ENCODE results near the gene MARVELD1. TPM values are rescaled to one million over a fixed set of nuclear protein-coding genes. Genes with fewer than 3 reads are reported as not detected.
"Not testable (repeated sequence)": the region's sequence is repeated elsewhere in the genome, so short reads cannot be mapped to it uniquely, and the experiment has no call there.

Gene MARVELD1
- polyA plus RNA-seq, 3 donors: 4.5 to 29.9 (median 8.7) TPM

- 36 to 49% (median 48%) methylated on average over 14 of the region's 14 CpGs for WGBS, 3 donors
Observed at GRCh38 chr10:97687785-97688781, 25.4 kb upstream of the MARVELD1 start.

GRCh38 chr10:97689559-97690020 lies 23.9 kb upstream of the MARVELD1 start:
- 64 to 96% (median 65%) methylated on average over 5 of the region's 5 CpGs for WGBS, 3 donors
- no peak overlapping the region for H3K27ac ChIP-seq (ENCODE audit: low read depth, low read length)

More at GRCh38 chr10:97687785-97688781, 25.4 kb upstream of the MARVELD1 start:
- no peak overlapping the region for H3K27ac ChIP-seq (ENCODE audit: low read depth, low read length)

- H3K27ac ChIP-seq (ENCODE audit: low read depth, low read length): no peak overlapping the region
- WGBS, 3 donors: 91 to 95% (median 94%) methylated on average over 3 of the region's 3 CpGs
Observed at GRCh38 chr10:97690133-97690532, 23.4 kb upstream of the MARVELD1 start.

- 79 to 87% (median 81%) methylated on average over 11 of the region's 11 CpGs for WGBS, 3 donors
- not testable (repeated sequence) for H3K27ac ChIP-seq (ENCODE audit: low read depth, low read length)
Observed at GRCh38 chr10:97698072-97698655, 15.4 kb upstream of the MARVELD1 start.

- H3K27ac ChIP-seq (ENCODE audit: low read depth, low read length): no peak overlapping the region
- 42 to 49% (median 46%) methylated on average over 12 of the region's 12 CpGs for WGBS, 3 donors
Observed at GRCh38 chr10:97701438-97702069, 12.0 kb upstream of the MARVELD1 start.

GRCh38 chr10:97703398-97704067 lies 10.0 kb upstream of the MARVELD1 start:
- no peak overlapping the region for H3K27ac ChIP-seq (ENCODE audit: low read depth, low read length)
- 85 to 94% (median 88%) methylated on average over 7 of the region's 7 CpGs for WGBS, 3 donors

GRCh38 chr10:97704341-97704740 lies 9.2 kb upstream of the MARVELD1 start:
- H3K27ac ChIP-seq (ENCODE audit: low read depth, low read length): no peak overlapping the region
- 75 to 81% (median 78%) methylated on average over 1 of the region's 1 CpG for WGBS, 3 donors

- 89 to 92% (median 90%) methylated on average over 3 of the region's 3 CpGs for WGBS, 3 donors
- no peak overlapping the region for H3K27ac ChIP-seq (ENCODE audit: low read depth, low read length)
Observed at GRCh38 chr10:97705006-97705670, 8.4 kb upstream of the MARVELD1 start.

GRCh38 chr10:97707134-97707861 lies 6.2 kb upstream of the MARVELD1 start:
- no peak overlapping the region for H3K27ac ChIP-seq (ENCODE audit: low read depth, low read length)
- WGBS, 3 donors: 81 to 84% (median 82%) methylated on average over 11 of the region's 11 CpGs

- H3K27ac ChIP-seq (ENCODE audit: low read depth, low read length): no peak overlapping the region
- WGBS, 3 donors: 82 to 86% (median 82%) methylated on average over 2 of the region's 2 CpGs
Observed at GRCh38 chr10:97708167-97708566, 5.4 kb upstream of the MARVELD1 start.

GRCh38 chr10:97708976-97709946 lies 4.3 kb upstream of the MARVELD1 start:
- H3K27ac ChIP-seq (ENCODE audit: low read depth, low read length): no peak overlapping the region
- 36 to 38% (median 37%) methylated on average over 18 of the region's 18 CpGs for WGBS, 3 donors

GRCh38 chr10:97711640-97712572 lies 1.6 kb upstream of the MARVELD1 start:
- H3K27ac ChIP-seq (ENCODE audit: low read depth, low read length): no peak overlapping the region
- WGBS, 3 donors: 66 to 93% (median 71%) methylated on average over 9 of the region's 9 CpGs

- WGBS, 3 donors: 0 to 1% (median 0%) methylated on average over 54 to 69 of the region's 69 CpGs
- H3K27ac ChIP-seq (ENCODE audit: low read depth, low read length): peak overlapping the region; percentile 78
Observed at GRCh38 chr10:97713826-97714400, 383 bp downstream of the MARVELD1 start.

- WGBS, 3 donors: 3 to 11% (median 4%) methylated on average over 60 to 74 of the region's 74 CpGs
- peak overlapping the region; percentile 78 for H3K27ac ChIP-seq (ENCODE audit: low read depth, low read length)
Observed at GRCh38 chr10:97714401-97715258, 1.1 kb downstream of the MARVELD1 start.

Measured in adipose tissue (tissue), 3 donors.